ENCODE results near the gene RPS27A.

- TF ChIP-seq CTCF (IDR thresholded peaks at IDR 0.05): no peak
- no peak for TF ChIP-seq SIN3A (IDR thresholded peaks at IDR 0.05; ENCODE audit: borderline replicate concordance, insufficient read depth, low read depth, low read length)
- no peak for TF ChIP-seq POLR2AphosphoS5 (IDR thresholded peaks at IDR 0.05; ENCODE audit: low read depth, low read length)
- TF ChIP-seq, protein P1, sequence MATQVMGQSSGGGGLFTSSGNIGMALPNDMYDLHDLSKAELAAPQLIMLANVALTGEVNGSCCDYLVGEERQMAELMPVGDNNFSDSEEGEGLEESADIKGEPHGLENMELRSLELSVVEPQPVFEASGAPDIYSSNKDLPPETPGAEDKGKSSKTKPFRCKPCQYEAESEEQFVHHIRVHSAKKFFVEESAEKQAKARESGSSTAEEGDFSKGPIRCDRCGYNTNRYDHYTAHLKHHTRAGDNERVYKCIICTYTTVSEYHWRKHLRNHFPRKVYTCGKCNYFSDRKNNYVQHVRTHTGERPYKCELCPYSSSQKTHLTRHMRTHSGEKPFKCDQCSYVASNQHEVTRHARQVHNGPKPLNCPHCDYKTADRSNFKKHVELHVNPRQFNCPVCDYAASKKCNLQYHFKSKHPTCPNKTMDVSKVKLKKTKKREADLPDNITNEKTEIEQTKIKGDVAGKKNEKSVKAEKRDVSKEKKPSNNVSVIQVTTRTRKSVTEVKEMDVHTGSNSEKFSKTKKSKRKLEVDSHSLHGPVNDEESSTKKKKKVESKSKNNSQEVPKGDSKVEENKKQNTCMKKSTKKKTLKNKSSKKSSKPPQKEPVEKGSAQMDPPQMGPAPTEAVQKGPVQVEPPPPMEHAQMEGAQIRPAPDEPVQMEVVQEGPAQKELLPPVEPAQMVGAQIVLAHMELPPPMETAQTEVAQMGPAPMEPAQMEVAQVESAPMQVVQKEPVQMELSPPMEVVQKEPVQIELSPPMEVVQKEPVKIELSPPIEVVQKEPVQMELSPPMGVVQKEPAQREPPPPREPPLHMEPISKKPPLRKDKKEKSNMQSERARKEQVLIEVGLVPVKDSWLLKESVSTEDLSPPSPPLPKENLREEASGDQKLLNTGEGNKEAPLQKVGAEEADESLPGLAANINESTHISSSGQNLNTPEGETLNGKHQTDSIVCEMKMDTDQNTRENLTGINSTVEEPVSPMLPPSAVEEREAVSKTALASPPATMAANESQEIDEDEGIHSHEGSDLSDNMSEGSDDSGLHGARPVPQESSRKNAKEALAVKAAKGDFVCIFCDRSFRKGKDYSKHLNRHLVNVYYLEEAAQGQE (IDR thresholded peaks at IDR 0.05; ENCODE audit: insufficient read depth in 1 of 2, low read depth in 2 of 2, low read length in 1 of 2): no peak
These were observed 6.9 kb upstream of the RPS27A start for GRCh38 chr2:55225481-55226020.
